Endometrial microvascular endothelial cells (primary cell): ENCODE measurements around the gene PCDHA7. TPM values are rescaled to one million over a fixed set of nuclear protein-coding genes. Genes with fewer than 3 reads are reported as not detected.

Experiments used
- total RNA-seq: library from RNA; depleted of rRNA; stranded (reverse); fragments of >200 nt; gene quantifications from one replicate; pipeline ENCODE4 v1.2.3, GENCODE V29; 2015; ENCODE audit errors: inconsistent ontology term

Gene PCDHA7
- total RNA-seq, 1 donor from 2014 or later: not detected

Other genes starting within 250 kb of the PCDHA7 start
- not detected for gene CD14, start 201.1 kb upstream of the PCDHA7 start, total RNA-seq
- 7.6 TPM for gene TMCO6, start 194.8 kb upstream of the PCDHA7 start, total RNA-seq
- 66.7 TPM for gene NDUFA2, start 186.6 kb upstream of the PCDHA7 start, total RNA-seq
- 87.9 TPM for gene IK, start 186.4 kb upstream of the PCDHA7 start, total RNA-seq
- gene WDR55, start 169.4 kb upstream of the PCDHA7 start, total RNA-seq: 29.4 TPM
- 0.37 TPM for gene DND1, start 160.7 kb upstream of the PCDHA7 start, total RNA-seq
- gene HARS1, start 142.9 kb upstream of the PCDHA7 start, total RNA-seq: 118 TPM
- gene HARS2, start 142.8 kb upstream of the PCDHA7 start, total RNA-seq: 26.4 TPM
- gene ZMAT2, start 133.8 kb upstream of the PCDHA7 start, total RNA-seq: 41.3 TPM
- gene PCDHA1, start 48.1 kb upstream of the PCDHA7 start, total RNA-seq: not detected
- gene PCDHA2, start 39.4 kb upstream of the PCDHA7 start, total RNA-seq: not detected
- gene PCDHA3, start 33.2 kb upstream of the PCDHA7 start, total RNA-seq: not detected
- not detected for gene PCDHA4, start 27.2 kb upstream of the PCDHA7 start, total RNA-seq
- not detected for gene PCDHA5, start 12.7 kb upstream of the PCDHA7 start, total RNA-seq
- not detected for gene PCDHA6, start 6.3 kb upstream of the PCDHA7 start, total RNA-seq
- not detected for gene PCDHA8, start 6.9 kb downstream of the PCDHA7 start, total RNA-seq
- not detected for gene PCDHA9, start 14.1 kb downstream of the PCDHA7 start, total RNA-seq
- not detected for gene PCDHA10, start 21.6 kb downstream of the PCDHA7 start, total RNA-seq
- gene PCDHA11, start 34.7 kb downstream of the PCDHA7 start, total RNA-seq: not detected
- gene PCDHA12, start 41.0 kb downstream of the PCDHA7 start, total RNA-seq: not detected
- gene PCDHA13, start 47.9 kb downstream of the PCDHA7 start, total RNA-seq: not detected
- not detected for gene PCDHAC1, start 92.0 kb downstream of the PCDHA7 start, total RNA-seq
- not detected for gene PCDHAC2, start 132.2 kb downstream of the PCDHA7 start, total RNA-seq
- not detected for gene PCDHB1, start 217.1 kb downstream of the PCDHA7 start, total RNA-seq